RWPE2 (cell line): ENCODE measurements around the gene LCE1D.

ENCODE experiments used
- ATAC-seq: fragments of 200-7000 bp; cut with Tn5 transposase; 3 replicates; pipeline ENCODE4 v1.9.1; 2021; ENCODE audit warnings: low read depth
- DNase-seq: peaks from one replicate; pipeline ENCODE4 v3.0.0-alpha.2; 2020; ENCODE audit warnings: low spot score
- H3K27ac ChIP-seq: fragments of 450-650 bp; 2 replicates; pipeline ENCODE4 v1.5.1; 2017; ENCODE audit warnings: mild to moderate bottlenecking; ENCODE audit not compliant: poor library complexity, severe bottlenecking
- H3K27me3 ChIP-seq: fragments of 250-450 bp; sonication (Bioruptor Pico); 2 replicates; pipeline ENCODE4 v1.5.1; 2021; ENCODE audit warnings: mild to moderate bottlenecking, moderate library complexity; ENCODE audit not compliant: insufficient read depth, poor library complexity, severe bottlenecking
- H3K36me3 ChIP-seq: fragments of 250-450 bp; sonication (Bioruptor Pico); 2 replicates; pipeline ENCODE4 v1.5.1; 2020; ENCODE audit warnings: low read depth, mild to moderate bottlenecking, moderate library complexity
- H3K4me1 ChIP-seq: fragments of 250-450 bp; sonication (Bioruptor Pico); 2 replicates; pipeline ENCODE4 v1.5.1; 2021; ENCODE audit warnings: mild to moderate bottlenecking, moderate library complexity; ENCODE audit not compliant: insufficient read depth, poor library complexity, severe bottlenecking
- H3K4me3 ChIP-seq: fragments of 250-450 bp; sonication (Bioruptor Pico); 2 replicates; pipeline ENCODE4 v1.5.1; 2021; ENCODE audit warnings: mild to moderate bottlenecking, moderate library complexity; ENCODE audit not compliant: severe bottlenecking
- H3K9me3 ChIP-seq: fragments of 250-450 bp; sonication (Bioruptor Pico); 2 replicates; pipeline ENCODE4 v1.5.1; 2021; ENCODE audit warnings: mild to moderate bottlenecking, moderate library complexity; ENCODE audit not compliant: severe bottlenecking
- TF ChIP-seq, protein P1 (sequence below): fragments of 450-650 bp; IDR thresholded peaks from one replicate; pipeline ENCODE4 v1.5.1; 2017; ENCODE audit warnings: mild to moderate bottlenecking, moderate library complexity; ENCODE audit not compliant: poor library complexity, severe bottlenecking

Gene LCE1D

GRCh38 chr1:152757747-152758146 is 38.8 kb upstream of the LCE1D start, which contains the start of gene KPRP:
TSS of gene KPRP (plus strand) at chr1:152758025. CDS start at chr1:152759589, 1,564 bp downstream.
- ATAC-seq (no peak), DNase-seq (no peak)
- H3K9me3 ChIP-seq, result no peaks in the 10 kb centered on the region
- peaks cover 26% of the 10 kb centered on the region for H3K4me1 ChIP-seq
- H3K27me3 ChIP-seq, result no peaks in the 10 kb centered on the region
- no peaks in the 10 kb centered on the region for H3K36me3 ChIP-seq
- TF ChIP-seq, protein P1, sequence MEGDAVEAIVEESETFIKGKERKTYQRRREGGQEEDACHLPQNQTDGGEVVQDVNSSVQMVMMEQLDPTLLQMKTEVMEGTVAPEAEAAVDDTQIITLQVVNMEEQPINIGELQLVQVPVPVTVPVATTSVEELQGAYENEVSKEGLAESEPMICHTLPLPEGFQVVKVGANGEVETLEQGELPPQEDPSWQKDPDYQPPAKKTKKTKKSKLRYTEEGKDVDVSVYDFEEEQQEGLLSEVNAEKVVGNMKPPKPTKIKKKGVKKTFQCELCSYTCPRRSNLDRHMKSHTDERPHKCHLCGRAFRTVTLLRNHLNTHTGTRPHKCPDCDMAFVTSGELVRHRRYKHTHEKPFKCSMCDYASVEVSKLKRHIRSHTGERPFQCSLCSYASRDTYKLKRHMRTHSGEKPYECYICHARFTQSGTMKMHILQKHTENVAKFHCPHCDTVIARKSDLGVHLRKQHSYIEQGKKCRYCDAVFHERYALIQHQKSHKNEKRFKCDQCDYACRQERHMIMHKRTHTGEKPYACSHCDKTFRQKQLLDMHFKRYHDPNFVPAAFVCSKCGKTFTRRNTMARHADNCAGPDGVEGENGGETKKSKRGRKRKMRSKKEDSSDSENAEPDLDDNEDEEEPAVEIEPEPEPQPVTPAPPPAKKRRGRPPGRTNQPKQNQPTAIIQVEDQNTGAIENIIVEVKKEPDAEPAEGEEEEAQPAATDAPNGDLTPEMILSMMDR, result no peak
- no peak within 1 kb of the TSS for H3K4me3 ChIP-seq
- H3K27ac ChIP-seq, result no peak within 1 kb of the TSS

- H3K4me1 ChIP-seq, result peaks cover 25% of the 10 kb centered on the region
- DNase-seq (no peak), ATAC-seq (no peak)
- no peak overlapping the region for H3K4me3 ChIP-seq
- H3K27me3 ChIP-seq, result no peaks in the 10 kb centered on the region
- H3K9me3 ChIP-seq, result no peaks in the 10 kb centered on the region
- no peaks in the 10 kb centered on the region for H3K36me3 ChIP-seq
- no peak overlapping the region for H3K27ac ChIP-seq
- TF ChIP-seq, protein P1, result no peak
These were observed 37.9 kb upstream of the LCE1D start for GRCh38 chr1:152758636-152759035.

- peak; percentile 84 for ATAC-seq
- no peaks in the 10 kb centered on the region for H3K27me3 ChIP-seq
These were observed 36.9 kb upstream of the LCE1D start for GRCh38 chr1:152759453-152760173.

DNA sequence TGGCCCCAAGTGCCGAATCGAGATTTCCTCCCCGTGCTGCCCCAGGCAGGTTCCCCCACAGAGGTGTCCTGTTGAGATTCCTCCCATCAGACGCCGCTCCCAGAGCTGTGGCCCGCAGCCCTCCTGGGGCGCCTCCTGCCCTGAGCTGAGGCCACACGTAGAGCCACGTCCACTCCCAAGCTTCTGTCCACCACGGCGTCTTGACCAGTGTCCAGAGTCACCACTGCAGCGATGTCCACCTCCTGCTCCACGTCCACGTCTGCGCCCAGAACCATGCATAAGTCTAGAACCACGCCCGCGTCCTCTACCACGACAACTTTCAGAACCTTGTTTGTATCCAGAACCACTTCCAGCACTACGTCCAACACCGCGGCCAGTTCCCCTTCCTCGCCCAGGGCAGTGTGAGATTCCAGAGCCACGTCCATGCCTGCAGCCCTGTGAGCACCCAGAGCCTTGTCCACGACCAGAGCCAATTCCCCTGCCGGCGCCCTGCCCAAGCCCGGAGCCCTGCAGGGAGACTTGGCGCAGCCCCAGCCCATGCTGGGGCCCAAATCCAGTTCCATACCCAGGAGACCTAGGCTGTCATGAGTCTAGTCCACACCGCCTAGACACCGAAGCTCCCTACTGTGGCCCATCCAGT is 35.9 kb upstream of the LCE1D start:
- no peaks in the 10 kb centered on the region for H3K9me3 ChIP-seq
- H3K36me3 ChIP-seq, result no peaks in the 10 kb centered on the region
- no peak overlapping the region for H3K4me3 ChIP-seq
- ATAC-seq, result no peak
- H3K27me3 ChIP-seq, result no peaks in the 10 kb centered on the region
- DNase-seq, result no peak
- TF ChIP-seq, protein P1, result no peak
- H3K4me1 ChIP-seq, result peaks cover 25% of the 10 kb centered on the region
- peak overlapping the region; percentile 30 for H3K27ac ChIP-seq

More at GRCh38 chr1:152759453-152760173, 36.9 kb upstream of the LCE1D start:
- Histone ChIP-seq H3K36me3 (no peaks in the 10 kb centered on the region), H3K4me1 (peaks cover 25% of the 10 kb centered on the region), H3K27ac (peak overlapping the region; percentile 30), H3K9me3 (no peaks in the 10 kb centered on the region), H3K4me3 (no peak overlapping the region)
- TF ChIP-seq, protein P1, result no peak
- no peak for DNase-seq

DNA sequence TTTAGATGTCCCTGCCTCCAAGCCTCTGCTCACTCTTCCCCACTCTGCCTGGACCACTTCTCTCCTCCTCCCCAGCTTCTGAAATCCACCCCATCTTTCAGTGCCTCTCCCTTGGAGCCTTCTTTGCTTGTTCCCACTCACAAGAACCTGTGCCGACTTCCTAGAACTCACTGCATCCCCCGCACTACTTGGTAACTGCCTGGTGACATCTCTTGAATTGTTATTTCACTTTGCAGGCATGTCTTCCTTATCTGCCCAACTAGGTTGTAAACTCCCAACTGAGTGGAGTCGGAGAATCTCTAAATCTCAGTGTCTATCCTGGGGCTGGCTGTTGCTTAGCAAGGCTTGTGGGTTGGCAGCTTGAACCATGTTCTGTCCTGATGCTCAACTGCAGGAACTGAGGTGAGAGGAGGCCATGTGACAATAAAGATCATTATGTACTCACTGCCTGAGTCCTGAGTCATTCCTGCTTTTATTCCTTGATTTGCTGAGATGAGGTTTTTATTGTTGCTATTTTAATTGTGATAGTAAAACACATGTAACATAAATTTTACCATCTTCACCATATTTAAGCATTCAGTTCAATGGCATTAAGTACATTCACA is 34.8 kb upstream of the LCE1D start:
- TF ChIP-seq, protein P1, result no peak
- peaks cover 25% of the 10 kb centered on the region for H3K4me1 ChIP-seq
- H3K27me3 ChIP-seq, result no peaks in the 10 kb centered on the region
- H3K9me3 ChIP-seq, result no peaks in the 10 kb centered on the region
- DNase-seq, result no peak
- no peak for ATAC-seq
- H3K36me3 ChIP-seq, result no peaks in the 10 kb centered on the region
- H3K27ac ChIP-seq, result no peak overlapping the region
- no peak overlapping the region for H3K4me3 ChIP-seq
